Neural crest cell (in vitro differentiated cells): ENCODE data around the gene POLG2. TPM values are rescaled to one million over a fixed set of nuclear protein-coding genes. Genes with fewer than 3 reads are reported as not detected.

Experiments used
- DNase-seq: peaks from one replicate; pipeline ENCODE4 v3.0.0; 2021; ENCODE audit warnings: low read depth, mixed read lengths, low spot score
- H3K27ac Mint-ChIP-seq: one replicate; pipeline ENCODE4 v1.8.0; 2021; ENCODE audit warnings: mild to moderate bottlenecking, mixed read lengths; ENCODE audit not compliant: unreplicated experiment
- H3K27me3 Mint-ChIP-seq: 2 replicates; pipeline ENCODE4 v1.8.0; 2021; ENCODE audit warnings: low read depth, mild to moderate bottlenecking, mixed read lengths
- H3K36me3 Mint-ChIP-seq: 2 replicates; pipeline ENCODE4 v1.8.0; 2021; ENCODE audit warnings: low read depth, mild to moderate bottlenecking, mixed read lengths
- H3K4me1 Mint-ChIP-seq: 2 replicates; pipeline ENCODE4 v1.8.0; 2021; ENCODE audit warnings: mixed read lengths
- H3K4me3 Mint-ChIP-seq: one replicate; pipeline ENCODE4 v1.8.0; 2021; ENCODE audit warnings: mild to moderate bottlenecking, mixed read lengths
- H3K9me3 Mint-ChIP-seq: 2 replicates; pipeline ENCODE4 v1.8.0; 2021; ENCODE audit warnings: mixed read lengths
- microRNA-seq: library from miRNA; unstranded; fragments of <30 nt; microRNA quantifications from one replicate; pipeline ENCODE4, GENCODE V29; 2020
- total RNA-seq: library from RNA; stranded (reverse); gene quantifications from 2 replicates; pipeline ENCODE4 v1.2.1, GENCODE V29; 2021
- TF ChIP-seq, protein P1 (sequence below): fragments of 200-600 bp; sonication (generic); conservative IDR thresholded peaks from 2 replicates; pipeline ENCODE4 v1.5.0; 2021; ENCODE audit warnings: antibody characterized with exemption, mild to moderate bottlenecking

Gene POLG2
- total RNA-seq, 1 donor from 2014 or later, result 28.6 TPM

DNA sequence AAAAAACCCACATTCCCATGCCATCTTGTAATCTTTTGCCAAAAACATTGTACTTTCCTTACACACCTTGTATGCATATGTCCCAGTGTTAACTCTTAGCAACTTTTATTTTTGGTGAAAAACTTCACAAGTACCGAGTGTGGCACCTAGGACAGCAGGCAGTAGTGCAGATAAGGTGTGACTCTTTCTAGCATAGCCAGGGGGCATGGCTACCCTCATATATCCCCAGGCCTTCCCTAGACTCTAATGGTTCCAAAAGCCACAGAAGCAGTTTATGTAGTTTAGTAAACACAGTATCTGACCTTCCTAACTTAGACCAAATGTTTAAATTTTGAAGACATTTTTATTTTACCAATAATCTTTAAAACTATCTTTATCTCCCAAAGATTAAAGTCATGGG is 68.4 kb downstream of the POLG2 start:
- TF ChIP-seq, protein P1, sequence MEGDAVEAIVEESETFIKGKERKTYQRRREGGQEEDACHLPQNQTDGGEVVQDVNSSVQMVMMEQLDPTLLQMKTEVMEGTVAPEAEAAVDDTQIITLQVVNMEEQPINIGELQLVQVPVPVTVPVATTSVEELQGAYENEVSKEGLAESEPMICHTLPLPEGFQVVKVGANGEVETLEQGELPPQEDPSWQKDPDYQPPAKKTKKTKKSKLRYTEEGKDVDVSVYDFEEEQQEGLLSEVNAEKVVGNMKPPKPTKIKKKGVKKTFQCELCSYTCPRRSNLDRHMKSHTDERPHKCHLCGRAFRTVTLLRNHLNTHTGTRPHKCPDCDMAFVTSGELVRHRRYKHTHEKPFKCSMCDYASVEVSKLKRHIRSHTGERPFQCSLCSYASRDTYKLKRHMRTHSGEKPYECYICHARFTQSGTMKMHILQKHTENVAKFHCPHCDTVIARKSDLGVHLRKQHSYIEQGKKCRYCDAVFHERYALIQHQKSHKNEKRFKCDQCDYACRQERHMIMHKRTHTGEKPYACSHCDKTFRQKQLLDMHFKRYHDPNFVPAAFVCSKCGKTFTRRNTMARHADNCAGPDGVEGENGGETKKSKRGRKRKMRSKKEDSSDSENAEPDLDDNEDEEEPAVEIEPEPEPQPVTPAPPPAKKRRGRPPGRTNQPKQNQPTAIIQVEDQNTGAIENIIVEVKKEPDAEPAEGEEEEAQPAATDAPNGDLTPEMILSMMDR, result no peak
- DNase-seq, result no peak
- H3K4me3 Mint-ChIP-seq, result no peak overlapping the region
- H3K36me3 Mint-ChIP-seq, result no peaks in the 10 kb centered on the region
- no peaks in the 10 kb centered on the region for H3K4me1 Mint-ChIP-seq
- H3K27me3 Mint-ChIP-seq, result peaks cover 21% of the 10 kb centered on the region
- no peak overlapping the region for H3K27ac Mint-ChIP-seq
- no peaks in the 10 kb centered on the region for H3K9me3 Mint-ChIP-seq

Small RNA genes within 50 kb of the gene (microRNA-seq; reads per million reads assigned to microRNA genes)
- gene MIR3064, result 32.0 reads per million, percentile 42 among the genes with 10 or more reads in this experiment
- gene MIR5047, result not detected

Other genes starting within 250 kb of the POLG2 start
- gene TEX2, start 233.8 kb downstream of the POLG2 start, total RNA-seq, result 19.2 TPM in 2 replicates
- 0.48 and 0.68 TPM in 2 replicates for gene PECAM1, start 106.2 kb downstream of the POLG2 start, total RNA-seq
- gene MILR1, start 47.9 kb downstream of the POLG2 start, total RNA-seq, result not detected in 2 replicates
- gene DDX5, start 9.2 kb upstream of the POLG2 start, total RNA-seq, result 905 and 941 TPM in 2 replicates
- 64.1 and 64.7 TPM in 2 replicates for gene CEP95, start 9.9 kb upstream of the POLG2 start, total RNA-seq
- 32.5 and 32.7 TPM in 2 replicates for gene SMURF2, start 165.3 kb upstream of the POLG2 start, total RNA-seq